Stimulated activated CD4-positive, alpha-beta T cell treated with anti-CD3 and anti-CD28 coated beads, Interleukin-2, amount 100 ng/mL, for 24 hours (primary cell): Measurements from ENCODE around the gene HTT-AS.
A peak's percentile ranks its signal among the peaks of the same experiment; 100 is the strongest.
"Not testable (repeated sequence)": the region's sequence is repeated elsewhere in the genome, so short reads cannot be mapped to it uniquely, and the experiment has no call there.

Source experiments
- DNase-seq, 2 donors: peaks; one replicate each; pipeline ENCODE4 v3.0.0-alpha.2; 2020

The HTT-AS gene

GRCh38 chr4:3051141-3051897 lies 23.0 kb downstream of the HTT-AS start:
- not testable (repeated sequence) for DNase-seq

DNA sequence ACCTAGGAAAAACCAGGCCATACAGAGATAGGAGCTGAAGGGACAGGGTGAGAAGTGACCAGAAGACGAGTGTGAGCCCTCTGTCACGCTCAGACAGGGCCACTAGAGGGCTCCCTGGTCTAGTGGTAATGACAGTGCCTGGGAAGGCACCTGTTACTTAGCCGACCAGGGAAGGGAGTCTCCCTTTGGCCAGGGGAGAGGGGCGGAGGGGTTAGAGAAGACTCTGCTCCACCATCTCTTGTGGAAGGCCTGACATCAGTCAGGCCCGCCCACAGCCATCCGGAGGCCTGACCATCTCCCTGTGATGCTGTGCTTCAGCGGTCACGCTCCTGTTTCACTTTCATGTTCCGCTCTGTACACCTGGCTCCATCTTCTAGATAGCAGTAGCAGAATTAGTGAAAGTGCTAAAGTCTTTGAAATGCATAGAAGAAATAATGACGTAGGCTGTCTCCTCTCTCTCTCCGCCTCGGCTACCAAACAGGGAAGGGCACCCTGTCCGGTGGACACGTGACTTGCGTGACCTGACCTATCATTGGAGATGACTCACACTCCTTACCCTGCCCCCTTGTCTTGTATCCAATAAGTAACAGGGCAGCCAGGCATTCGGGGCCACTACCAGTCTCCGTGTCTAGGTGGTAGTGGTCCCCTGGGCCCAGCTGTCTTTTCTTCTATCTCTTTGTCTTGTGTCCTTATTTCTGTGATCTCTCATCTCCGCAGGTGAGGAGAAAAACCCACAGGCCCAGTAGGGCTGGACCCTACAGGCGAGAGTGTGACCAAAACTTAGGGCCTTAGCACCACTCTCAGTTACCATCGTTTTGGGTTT lies 26.7 kb downstream of the HTT-AS start:
- DNase-seq = peak; percentile 71 to 79

DNA sequence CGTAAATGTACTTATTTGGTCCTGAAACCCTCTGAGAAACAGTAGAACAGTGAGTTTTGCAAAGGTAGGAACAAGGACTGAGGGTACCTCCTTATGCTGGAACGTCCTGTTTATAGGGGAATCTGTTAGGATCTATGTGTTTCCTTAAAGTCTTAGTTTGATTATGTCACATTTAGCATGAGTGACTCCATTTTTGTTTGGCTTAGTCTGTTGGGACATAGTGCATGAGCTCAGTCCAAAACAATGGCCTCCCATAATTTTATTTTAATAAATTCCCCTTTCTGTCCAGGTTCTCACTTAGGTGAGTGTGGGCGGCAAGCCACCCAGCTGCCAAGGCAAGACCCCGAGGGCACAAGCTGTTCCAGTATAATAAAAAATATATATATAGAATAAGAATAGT lies 27.7 kb downstream of the HTT-AS start:
- no peak for DNase-seq

- DNase-seq = no peak
These were observed 28.2 kb downstream of the HTT-AS start for GRCh38 chr4:3046162-3046561.

GRCh38 chr4:3044870-3045819 lies 29.2 kb downstream of the HTT-AS start:
- DNase-seq = peak; percentile 55 to 58

GRCh38 chr4:3043282-3044020 lies 30.9 kb downstream of the HTT-AS start:
- DNase-seq = no peak

GRCh38 chr4:3042226-3042625 lies 32.1 kb downstream of the HTT-AS start:
- no peak for DNase-seq

- peak; percentile 33 to 42 for DNase-seq
These were observed 32.9 kb downstream of the HTT-AS start for GRCh38 chr4:3041192-3042142.

DNA sequence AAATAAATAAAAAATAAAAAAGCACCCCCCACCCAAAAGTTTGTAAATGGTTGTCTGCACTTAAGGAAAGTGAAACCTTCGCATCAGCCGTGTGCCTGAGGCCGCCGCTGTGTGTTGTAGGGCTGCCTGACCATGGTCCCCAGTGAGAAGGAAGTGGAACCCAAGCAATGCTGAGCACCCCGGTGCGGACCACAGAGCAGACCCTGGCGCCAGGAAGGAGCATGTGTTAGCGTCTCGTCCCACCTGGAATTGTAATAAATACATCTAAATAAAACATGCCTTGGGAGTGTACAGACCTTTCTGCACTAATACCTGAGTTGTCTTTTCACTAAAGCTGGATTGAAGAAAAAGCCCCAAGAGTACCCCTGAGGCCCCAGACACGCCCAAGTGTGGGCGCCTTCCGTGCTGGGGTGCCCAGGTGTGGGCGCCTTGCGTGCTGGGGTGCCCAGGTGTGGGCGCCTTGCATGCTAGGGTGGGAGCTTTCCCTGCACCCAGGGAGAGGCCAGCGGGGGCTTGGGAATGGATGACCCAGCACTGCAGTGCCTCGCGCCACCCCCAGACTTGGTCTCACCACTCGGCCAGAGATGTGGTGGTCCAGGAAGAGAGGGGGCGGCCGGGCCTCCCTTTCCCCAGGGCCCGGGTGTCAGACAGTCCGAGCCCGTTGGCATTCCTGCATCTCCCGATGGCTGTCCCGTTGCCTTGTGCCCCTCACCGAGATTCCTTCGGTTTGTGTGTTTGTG lies 33.7 kb downstream of the HTT-AS start:
- no peak for DNase-seq

DNA sequence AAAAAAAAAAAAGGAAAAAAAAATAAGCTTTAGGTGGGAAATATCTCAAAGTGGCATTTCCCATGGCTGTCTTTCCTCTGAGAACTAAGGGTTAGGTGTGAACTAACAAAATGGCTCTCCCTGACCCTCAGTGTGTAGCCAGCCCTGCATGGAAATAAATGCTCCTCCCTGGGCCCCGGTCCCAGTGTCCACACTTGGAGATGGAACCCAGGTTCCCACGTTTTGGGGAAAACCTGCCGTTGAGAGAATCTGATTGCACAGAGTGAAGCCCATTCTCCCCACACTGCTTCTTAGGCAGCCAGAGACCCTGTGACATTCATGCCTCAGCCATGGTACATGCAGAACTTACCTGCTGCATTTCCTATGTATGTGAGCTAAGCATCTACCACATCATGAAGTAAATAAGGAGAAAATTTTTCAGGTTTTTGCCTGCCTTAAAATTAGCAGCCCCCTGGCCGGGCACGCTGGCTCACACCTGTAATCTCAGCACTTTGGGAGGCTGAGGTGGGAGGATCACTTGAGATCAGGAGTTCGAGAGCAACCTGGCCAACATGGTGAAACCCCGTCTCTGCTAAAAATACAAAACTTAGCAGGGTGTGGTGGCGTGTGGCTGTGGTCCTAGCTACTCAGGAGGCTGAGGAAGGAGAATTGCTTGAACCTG lies 34.5 kb downstream of the HTT-AS start:
- no peak for DNase-seq

DNA sequence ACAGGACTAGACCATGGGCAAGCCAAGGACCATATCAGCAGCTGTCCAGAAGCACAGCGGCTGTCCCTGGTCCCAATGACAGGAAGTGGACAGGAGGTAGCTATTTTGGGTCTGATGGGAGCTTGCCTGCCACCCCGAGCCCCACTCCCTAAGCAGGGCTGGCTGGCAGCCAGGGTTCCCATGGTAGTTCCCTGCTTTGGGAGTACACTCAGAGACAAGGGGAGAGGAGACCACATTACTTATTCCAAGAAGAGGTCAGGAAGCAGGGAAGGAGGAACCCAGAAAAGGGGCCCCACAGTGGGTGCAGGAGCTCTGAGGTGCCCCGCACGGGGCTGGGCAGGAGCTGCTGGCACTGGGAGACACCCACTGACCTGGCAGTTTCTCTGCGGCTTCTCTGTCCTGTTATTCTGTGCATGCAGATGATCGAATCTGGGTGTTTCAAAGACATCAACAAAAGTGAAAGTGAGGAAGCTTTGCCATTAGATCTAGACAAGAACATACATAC lies 36.3 kb downstream of the HTT-AS start:
- DNase-seq = peak in 1 of 2 donors; percentile 12

DNA sequence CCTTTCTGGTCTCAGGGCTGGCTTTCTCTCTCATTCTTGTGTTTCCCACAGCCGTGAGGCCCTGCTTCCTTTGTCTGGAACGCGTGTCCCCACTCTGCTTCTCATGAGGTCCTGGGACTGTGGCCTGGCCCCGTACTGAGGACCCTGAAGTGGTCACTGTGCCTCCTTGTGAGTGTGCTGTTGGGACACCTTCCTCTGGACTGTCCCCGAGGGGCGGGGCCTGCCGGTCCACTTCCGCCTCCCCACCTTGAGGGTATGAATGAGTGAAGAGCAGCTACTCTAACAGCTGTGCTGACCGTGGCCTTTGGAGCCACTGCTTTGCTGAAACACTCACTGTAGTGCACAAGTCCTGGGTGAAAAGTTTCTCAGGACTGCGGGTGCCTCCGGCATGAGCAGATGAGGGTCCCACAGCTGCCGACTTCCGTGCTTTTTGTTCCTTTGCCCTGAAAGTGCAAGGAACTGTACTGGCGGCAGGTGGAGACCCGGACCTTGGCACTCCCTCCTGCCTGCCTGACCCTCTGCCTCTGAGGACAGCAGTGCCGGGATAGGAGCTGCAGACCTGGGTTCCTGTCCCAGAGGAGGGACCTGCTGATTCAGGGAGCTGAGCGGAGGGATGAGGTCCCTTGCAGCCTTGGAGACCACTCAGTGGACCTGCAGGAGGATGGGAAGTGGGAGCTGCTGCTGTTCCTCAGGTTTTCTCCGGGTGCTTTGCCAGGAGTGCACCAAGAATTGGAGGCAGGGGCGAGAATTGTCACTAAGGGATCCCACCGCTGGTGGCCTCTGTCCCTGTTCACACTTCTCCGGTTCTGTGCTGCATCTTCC lies 38.0 kb downstream of the HTT-AS start:
- DNase-seq = no peak

DNA sequence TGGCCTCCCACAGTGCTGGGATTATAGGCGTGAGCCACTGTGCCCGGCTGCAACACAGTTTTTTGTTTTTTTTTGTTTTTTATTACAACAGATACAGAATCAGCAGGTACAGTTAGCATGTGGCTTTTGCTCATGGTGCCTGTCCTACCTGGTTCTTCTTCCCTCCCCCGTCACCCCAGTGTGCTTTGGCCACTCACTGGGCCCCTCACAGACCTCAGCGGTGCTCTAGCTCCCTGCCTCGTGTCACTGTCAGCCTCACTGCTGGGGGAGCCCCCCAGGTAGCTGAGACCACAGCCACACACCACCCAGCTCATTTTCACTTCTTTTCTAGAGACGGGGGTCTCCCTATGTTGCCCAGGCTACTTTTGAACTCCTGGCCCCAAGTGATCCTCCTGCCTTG lies 38.7 kb downstream of the HTT-AS start:
- no peak for DNase-seq

DNA sequence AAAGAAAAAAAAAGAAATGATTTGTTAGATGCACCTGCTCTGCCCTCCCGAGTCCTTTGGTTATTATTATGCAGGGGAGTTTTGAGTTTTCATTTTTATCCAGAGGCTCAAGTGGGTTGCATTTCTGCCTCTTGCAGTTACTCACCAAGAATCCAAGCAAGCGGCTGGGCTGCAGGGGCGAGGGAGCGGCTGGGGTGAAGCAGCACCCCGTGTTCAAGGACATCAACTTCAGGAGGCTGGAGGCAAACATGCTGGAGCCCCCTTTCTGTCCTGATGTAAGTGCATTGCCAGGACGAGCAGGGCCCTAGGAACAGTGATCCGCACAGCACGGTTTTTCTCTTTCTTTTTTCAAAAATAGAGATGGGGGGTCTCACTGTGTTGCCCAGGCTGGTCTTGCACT lies 39.1 kb downstream of the HTT-AS start:
- no peak for DNase-seq

GRCh38 chr4:3034231-3034630 lies 40.1 kb downstream of the HTT-AS start:
- DNase-seq = no peak

DNA sequence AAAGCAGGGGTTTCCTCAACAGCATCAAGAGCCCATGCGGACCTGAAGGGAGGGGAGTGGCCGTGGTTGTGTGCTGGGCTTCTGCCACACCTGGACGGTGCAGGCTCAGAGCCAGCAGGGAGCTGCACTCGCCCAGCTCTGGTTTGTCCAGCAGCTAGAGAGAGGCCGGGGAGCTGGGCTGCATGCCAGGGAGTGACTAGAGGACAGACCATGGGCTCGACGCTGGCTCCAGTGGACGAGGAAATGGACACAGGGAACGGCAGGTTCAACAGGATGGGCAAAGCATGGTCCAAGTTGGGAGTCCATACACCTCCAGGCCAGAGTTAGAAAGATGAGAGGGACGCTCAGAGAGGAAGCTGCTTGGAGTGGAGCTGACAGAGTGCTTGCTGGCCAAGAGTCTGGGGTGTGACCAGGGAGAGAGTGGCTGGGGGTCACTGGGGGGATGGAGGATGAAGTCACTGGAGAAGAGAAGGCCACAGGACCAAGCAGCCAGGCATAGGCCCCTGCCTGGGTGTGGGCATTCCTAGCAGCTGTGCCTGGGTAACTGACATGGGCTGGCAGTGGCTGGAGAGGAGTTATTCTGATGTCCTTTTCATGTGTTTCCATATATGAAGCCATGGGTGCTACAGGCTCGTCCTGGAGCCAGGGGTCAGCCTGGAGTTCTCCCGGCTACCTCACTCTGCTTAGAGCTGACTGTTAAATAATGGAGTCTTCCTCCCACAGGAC lies 42.8 kb downstream of the HTT-AS start:
- DNase-seq = no peak

DNA sequence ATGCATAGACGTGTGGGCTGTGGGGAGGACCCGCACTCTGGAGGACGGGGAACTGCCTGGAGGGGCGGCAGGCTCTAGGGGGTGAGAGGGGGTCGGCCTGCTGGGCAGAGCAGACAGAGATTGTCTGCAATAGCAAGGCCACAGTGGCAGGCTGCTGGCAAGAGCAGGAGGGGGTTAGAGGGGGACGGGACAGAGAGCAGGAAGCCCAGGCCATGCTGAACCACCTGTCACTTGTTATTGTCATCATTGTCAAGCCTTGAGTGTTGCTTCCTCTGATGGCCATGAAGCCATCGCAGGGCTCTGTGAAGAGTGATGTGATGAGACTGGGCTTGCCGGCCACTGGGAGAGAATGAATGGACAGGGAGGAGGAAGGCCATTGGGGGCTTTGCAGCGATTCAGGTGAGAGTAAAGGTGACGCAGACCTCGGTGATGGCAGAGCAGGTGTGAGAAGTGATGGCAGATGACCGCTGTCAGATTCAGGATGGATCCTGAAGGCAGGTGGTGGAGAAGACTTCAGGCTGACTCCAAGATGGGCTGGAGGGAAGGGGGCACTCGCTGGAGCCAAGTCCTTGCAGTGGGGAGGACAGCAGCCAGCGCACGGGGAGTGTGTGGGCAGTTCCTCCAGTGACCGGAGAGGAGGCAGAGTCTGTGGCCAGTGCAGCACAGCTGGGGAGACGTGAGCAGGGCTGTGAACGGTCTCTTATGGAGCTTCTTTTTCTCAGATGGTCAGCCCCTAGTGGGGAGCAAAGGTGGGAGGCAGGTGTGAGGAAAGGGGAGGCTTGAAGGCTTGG lies 43.6 kb downstream of the HTT-AS start:
- no peak for DNase-seq
